Astrocyte of the spinal cord (primary cell): ENCODE results near the gene TRPV4.

Experiments
- DNase-seq: peaks from one replicate; pipeline ENCODE4 v3.0.0; 2011; ENCODE audit warnings: low read depth, low spot score
- H3K4me3 ChIP-seq: 2 replicates; pipeline ENCODE4 v1.5.1; 2011; ENCODE audit warnings: low read depth, mild to moderate bottlenecking, low read length, moderate library complexity
- CTCF ChIP-seq: IDR thresholded peaks from 2 replicates; pipeline ENCODE4 v1.5.1; 2012; ENCODE audit warnings: low read depth, mild to moderate bottlenecking, low read length, inconsistent platforms
- in situ Hi-C: cut with HindIII; loops from 2 replicates; pipeline ENCODE4 v1.10.0; 2017; ENCODE audit warnings: low sequenced_read_pairs

Gene TRPV4

GRCh38 chr12:109793411-109793810 lies 39.8 kb downstream of the TRPV4 start:
- no peak for TF ChIP-seq CTCF
- in situ Hi-C loops = no loop called here
- no peak overlapping the region for H3K4me3 ChIP-seq
- DNase-seq = no peak

- in situ Hi-C loops = no loop called here
- H3K4me3 ChIP-seq = no peak overlapping the region
- TF ChIP-seq CTCF = no peak
- DNase-seq = no peak
Observed at GRCh38 chr12:109792992-109793391, 40.2 kb downstream of the TRPV4 start.

- no peak for TF ChIP-seq CTCF
- no peak overlapping the region for H3K4me3 ChIP-seq
- no peak for DNase-seq
- in situ Hi-C loops = no loop called here
Observed at GRCh38 chr12:109789526-109790048, 43.6 kb downstream of the TRPV4 start.

- in situ Hi-C loops = no loop called here
- DNase-seq = no peak
- H3K4me3 ChIP-seq = no peak overlapping the region
- TF ChIP-seq CTCF = no peak
Observed at GRCh38 chr12:109786799-109787198, 46.4 kb downstream of the TRPV4 start.

- DNase-seq = no peak
- no peak for TF ChIP-seq CTCF
- no peak overlapping the region for H3K4me3 ChIP-seq
- in situ Hi-C loops = no loop called here
Observed at GRCh38 chr12:109785854-109786253, 47.3 kb downstream of the TRPV4 start.

GRCh38 chr12:109783965-109784244 lies 49.3 kb downstream of the TRPV4 start:
- no peak overlapping the region for H3K4me3 ChIP-seq
- in situ Hi-C loops = no loop called here
- TF ChIP-seq CTCF = no peak
- DNase-seq = no peak

GRCh38 chr12:109783135-109783964 lies 49.8 kb downstream of the TRPV4 start:
- no peak for TF ChIP-seq CTCF
- DNase-seq = no peak
- no peak overlapping the region for H3K4me3 ChIP-seq
- in situ Hi-C loops = no loop called here
